ENCODE data around the gene SLC22A7. TPM values are rescaled to one million over a fixed set of nuclear protein-coding genes. Genes with fewer than 3 reads are reported as not detected.
"Not testable (repeated sequence)": the region's sequence is repeated elsewhere in the genome, so short reads cannot be mapped to it uniquely, and the experiment has no call there.

The SLC22A7 gene
- total and polyA plus RNA-seq, 7 donors: not detected

- Histone ChIP-seq H3K27me3 (peaks cover 0 to 21% (median 5%) of the 10 kb centered on the region in 3 donors), H3K4me3 (no peak overlapping the region), H3K36me3 (no peaks in the 10 kb centered on the region), H3K4me1 (no peaks in the 10 kb centered on the region), H3K27ac (no peak overlapping the region), H3K9me3 (no peaks in the 10 kb centered on the region)
- no peak for DNase-seq
- WGBS, 2 donors: 87 to 91% methylated on average over 15 of the region's 15 CpGs
- intact Hi-C loops (cut with DNase I): no loop called here
- TF ChIP-seq EP300 (IDR thresholded peaks at IDR 0.05): no peak
- TF ChIP-seq POLR2AphosphoS5 (IDR thresholded peaks at IDR 0.05): no peak
- TF ChIP-seq POLR2A (IDR thresholded peaks at IDR 0.05): no peak
- TF ChIP-seq CTCF (IDR thresholded peaks at IDR 0.05): no peak
Measured at GRCh38 chr6:43301081-43301870, 3.2 kb downstream of the SLC22A7 start.

- no peak for DNase-seq
Measured at GRCh38 chr6:43302126-43302525, 4.1 kb downstream of the SLC22A7 start.

GRCh38 chr6:43303006-43303405 is 4.9 kb downstream of the SLC22A7 start:
- H3K9me3 ChIP-seq; intact Hi-C loops (cut with DNase I); H3K4me3 ChIP-seq; H3K27ac ChIP-seq; H3K36me3 ChIP-seq; DNase-seq; H3K4me1 ChIP-seq: not testable (repeated sequence)
- WGBS, 2 donors: 87 to 91% methylated on average over 11 of the region's 11 CpGs
- peaks cover 0 to 34% (median 5%) of the 10 kb centered on the region in 3 donors for H3K27me3 ChIP-seq

More at GRCh38 chr6:43302126-43302525, 4.1 kb downstream of the SLC22A7 start:
- H3K9me3 ChIP-seq: no peaks in the 10 kb centered on the region
- no peak overlapping the region for H3K4me3 ChIP-seq
- no peak overlapping the region for H3K27ac ChIP-seq
- no peaks in the 10 kb centered on the region for H3K36me3 ChIP-seq
- 87 to 92% methylated on average over 19 of the region's 19 CpGs for WGBS, 2 donors
- intact Hi-C loops (cut with DNase I): no loop called here
- no peak for TF ChIP-seq POLR2AphosphoS5 (IDR thresholded peaks at IDR 0.05)
- peaks cover 0 to 25% (median 5%) of the 10 kb centered on the region in 3 donors for H3K27me3 ChIP-seq
- no peaks in the 10 kb centered on the region for H3K4me1 ChIP-seq

GRCh38 chr6:43303751-43304331 is 5.8 kb downstream of the SLC22A7 start:
- TF ChIP-seq POLR2A (IDR thresholded peaks at IDR 0.05) (no peak), EP300 (IDR thresholded peaks at IDR 0.05) (no peak), CTCF (IDR thresholded peaks at IDR 0.05) (no peak), POLR2AphosphoS5 (IDR thresholded peaks at IDR 0.05) (no peak)
- intact Hi-C loops (cut with DNase I): no loop called here

GRCh38 chr6:43304361-43304760 is 6.3 kb downstream of the SLC22A7 start:
- no peaks in the 10 kb centered on the region for H3K9me3 ChIP-seq
- TF ChIP-seq CTCF (IDR thresholded peaks at IDR 0.05): no peak
- no peak for TF ChIP-seq POLR2AphosphoS5 (IDR thresholded peaks at IDR 0.05)
- TF ChIP-seq POLR2A (IDR thresholded peaks at IDR 0.05): no peak
- TF ChIP-seq EP300 (IDR thresholded peaks at IDR 0.05): no peak
- 73 to 88% methylated on average over 3 of the region's 3 CpGs for WGBS, 2 donors
- peaks cover 0 to 39% (median 0%) of the 10 kb centered on the region in 3 donors for H3K27me3 ChIP-seq
- DNase-seq: no peak
- no peak overlapping the region for H3K27ac ChIP-seq
- peaks cover 0 to 13% (median 8%) of the 10 kb centered on the region in 4 donors for H3K4me1 ChIP-seq
- intact Hi-C loops (cut with DNase I): no loop called here
- H3K4me3 ChIP-seq: no peak overlapping the region
- H3K36me3 ChIP-seq: no peaks in the 10 kb centered on the region

More at GRCh38 chr6:43303751-43304331, 5.8 kb downstream of the SLC22A7 start:
- 83 to 86% methylated on average over 8 of the region's 8 CpGs for WGBS, 2 donors
- Histone ChIP-seq H3K27ac (no peak overlapping the region), H3K4me1 (peaks cover 0 to 11% (median 5%) of the 10 kb centered on the region in 4 donors), H3K36me3 (no peaks in the 10 kb centered on the region), H3K4me3 (no peak overlapping the region), H3K9me3 (no peaks in the 10 kb centered on the region), H3K27me3 (peaks cover 0 to 40% (median 0%) of the 10 kb centered on the region in 3 donors)
- DNase-seq: no peak

Measured in sigmoid colon (tissue), 7 donors.